IPS DF 6.9 (cell line): ENCODE measurements around the gene ZNF853.

Experiments
- DNase-seq: peaks from one replicate; pipeline ENCODE4 v3.0.0-alpha.2; 2013; ENCODE audit warnings: low read depth, low spot score
- H3K27ac ChIP-seq: one replicate; pipeline ENCODE4 v1.5.1; 2013; ENCODE audit warnings: low read length, control low read depth
- H3K27me3 ChIP-seq: 2 replicates; pipeline ENCODE4 v1.6.1; 2013; ENCODE audit warnings: mild to moderate bottlenecking, low read length; ENCODE audit not compliant: control insufficient read depth, insufficient read depth
- H3K36me3 ChIP-seq: 2 replicates; pipeline ENCODE4 v1.6.1; 2013; ENCODE audit warnings: low read length; ENCODE audit not compliant: control insufficient read depth, insufficient read depth
- H3K4me1 ChIP-seq: 2 replicates; pipeline ENCODE4 v1.6.1; 2013; ENCODE audit warnings: low read length; ENCODE audit not compliant: control insufficient read depth, insufficient read depth
- H3K4me3 ChIP-seq: 2 replicates; pipeline ENCODE4 v1.5.1; 2013; ENCODE audit warnings: mild to moderate bottlenecking, low read length
- H3K9me3 ChIP-seq: 2 replicates; pipeline ENCODE4 v1.6.1; 2013; ENCODE audit warnings: low read length, inconsistent platforms; ENCODE audit not compliant: control insufficient read depth, insufficient read depth
- WGBS: extraction: QIAGEN DNeasy Blood & Tissue Kit; methylation state at CpG from one replicate; pipeline ENCODE4 v1.1.7; 2013; ENCODE audit warnings: mixed read lengths, missing lambda C conversion rate; ENCODE audit not compliant: insufficient read length, insufficient coverage; 5-methylcytosine and 5-hydroxymethylcytosine counted together

The ZNF853 gene

GRCh38 chr7:6644728-6645127, 29.3 kb downstream of the ZNF853 start:
- no CpG with 5 or more reads among the region's 10 CpGs for WGBS
- Histone ChIP-seq H3K27ac (no peak overlapping the region), H3K27me3 (no peaks in the 10 kb centered on the region), H3K9me3 (no peaks in the 10 kb centered on the region), H3K4me1 (no peaks in the 10 kb centered on the region; the same call in 1 of the 2 replicates), H3K4me3 (no peak overlapping the region), H3K36me3 (peaks cover 7% of the 10 kb centered on the region)
- DNase-seq, result no peak

- no peaks in the 10 kb centered on the region for H3K9me3 ChIP-seq
- no peak for DNase-seq
- H3K4me3 ChIP-seq, result no peak overlapping the region
- H3K27ac ChIP-seq, result no peak overlapping the region
- peaks cover 5% of the 10 kb centered on the region for H3K36me3 ChIP-seq
- no peaks in the 10 kb centered on the region for H3K27me3 ChIP-seq
- WGBS, result no CpG with 5 or more reads among the region's 8 CpGs
- H3K4me1 ChIP-seq, result no peaks in the 10 kb centered on the region
Observed at GRCh38 chr7:6646465-6646864, 31.1 kb downstream of the ZNF853 start.

GRCh38 chr7:6647080-6647479, 31.7 kb downstream of the ZNF853 start:
- Histone ChIP-seq H3K36me3 (peaks cover 5% of the 10 kb centered on the region), H3K27ac (no peak overlapping the region), H3K4me3 (no peak overlapping the region), H3K27me3 (no peaks in the 10 kb centered on the region), H3K9me3 (no peaks in the 10 kb centered on the region), H3K4me1 (no peaks in the 10 kb centered on the region)
- no peak for DNase-seq
- WGBS, result no CpG with 5 or more reads among the region's 8 CpGs

- H3K4me3 ChIP-seq, result no peak overlapping the region
- peaks cover 1% of the 10 kb centered on the region; the same call in 1 of the 2 replicates for H3K9me3 ChIP-seq
- H3K4me1 ChIP-seq, result no peaks in the 10 kb centered on the region
- DNase-seq, result no peak
- peaks cover 8% of the 10 kb centered on the region for H3K36me3 ChIP-seq
- no peaks in the 10 kb centered on the region for H3K27me3 ChIP-seq
- H3K27ac ChIP-seq, result no peak overlapping the region
- no CpG with 5 or more reads among the region's 14 CpGs for WGBS
Observed at GRCh38 chr7:6647541-6647940, 32.1 kb downstream of the ZNF853 start.

- H3K4me1 ChIP-seq, result no peaks in the 10 kb centered on the region
- peaks cover 2% of the 10 kb centered on the region; the same call in 1 of the 2 replicates for H3K9me3 ChIP-seq
- no peak for DNase-seq
- peaks cover 13% of the 10 kb centered on the region for H3K36me3 ChIP-seq
- no peaks in the 10 kb centered on the region for H3K27me3 ChIP-seq
- no peak overlapping the region for H3K4me3 ChIP-seq
- H3K27ac ChIP-seq, result no peak overlapping the region
- WGBS, result no CpG with 5 or more reads among the region's 17 CpGs
Observed at GRCh38 chr7:6648066-6648814, 32.8 kb downstream of the ZNF853 start.

GRCh38 chr7:6648815-6649104, 33.4 kb downstream of the ZNF853 start:
- no peak for DNase-seq
- Histone ChIP-seq H3K36me3 (peaks cover 15% of the 10 kb centered on the region), H3K27ac (no peak overlapping the region), H3K27me3 (no peaks in the 10 kb centered on the region), H3K4me1 (no peaks in the 10 kb centered on the region; the same call in 1 of the 2 replicates), H3K4me3 (no peak overlapping the region), H3K9me3 (peaks cover 2% of the 10 kb centered on the region; the same call in 1 of the 2 replicates)
- no CpG with 5 or more reads among the region's 5 CpGs for WGBS

- Histone ChIP-seq H3K9me3 (peaks cover 2% of the 10 kb centered on the region; the same call in 1 of the 2 replicates), H3K36me3 (peaks cover 20% of the 10 kb centered on the region), H3K27ac (no peak overlapping the region), H3K4me3 (no peak overlapping the region), H3K4me1 (no peaks in the 10 kb centered on the region; the same call in 1 of the 2 replicates), H3K27me3 (no peaks in the 10 kb centered on the region)
- DNase-seq, result no peak
- no CpG with 5 or more reads among the region's 13 CpGs for WGBS
Observed at GRCh38 chr7:6649241-6649961, 34.0 kb downstream of the ZNF853 start.

- no peak for DNase-seq
- Histone ChIP-seq H3K36me3 (peaks cover 20% of the 10 kb centered on the region), H3K27ac (no peak overlapping the region), H3K4me1 (no peaks in the 10 kb centered on the region; the same call in 1 of the 2 replicates), H3K9me3 (peaks cover 2% of the 10 kb centered on the region; the same call in 1 of the 2 replicates), H3K4me3 (no peak overlapping the region), H3K27me3 (no peaks in the 10 kb centered on the region)
- no CpG with 5 or more reads among the region's 10 CpGs for WGBS
Observed at GRCh38 chr7:6650086-6650485, 34.7 kb downstream of the ZNF853 start.

GRCh38 chr7:6650521-6651011, 35.2 kb downstream of the ZNF853 start:
- H3K36me3 ChIP-seq, result peaks cover 20% of the 10 kb centered on the region
- H3K27ac ChIP-seq, result no peak overlapping the region
- H3K9me3 ChIP-seq, result peaks cover 2% of the 10 kb centered on the region; the same call in 1 of the 2 replicates
- no CpG with 5 or more reads among the region's 12 CpGs for WGBS
- no peak for DNase-seq
- no peaks in the 10 kb centered on the region for H3K27me3 ChIP-seq
- H3K4me3 ChIP-seq, result no peak overlapping the region
- no peaks in the 10 kb centered on the region; the same call in 1 of the 2 replicates for H3K4me1 ChIP-seq

GRCh38 chr7:6651851-6652445, 36.5 kb downstream of the ZNF853 start:
- WGBS, result no CpG with 5 or more reads among the region's 32 CpGs
- H3K27me3 ChIP-seq, result no peaks in the 10 kb centered on the region
- no peak overlapping the region for H3K4me3 ChIP-seq
- H3K36me3 ChIP-seq, result peaks cover 20% of the 10 kb centered on the region
- no peak overlapping the region for H3K27ac ChIP-seq
- no peaks in the 10 kb centered on the region; the same call in 1 of the 2 replicates for H3K4me1 ChIP-seq
- DNase-seq, result no peak
- H3K9me3 ChIP-seq, result peaks cover 2% of the 10 kb centered on the region; the same call in 1 of the 2 replicates
